WTC11 (cell line): Measurements from ENCODE around the gene ARMC2.

Experiments used
- CREB1 ChIP-seq: sonication (generic); formaldehyde crosslinking; IDR thresholded peaks from 2 replicates; pipeline ENCODE4 v1.8.0; 2023; ENCODE audit warnings: mild to moderate bottlenecking, missing genetic modification reagents
- FOXK1 ChIP-seq: sonication (generic); formaldehyde crosslinking; IDR thresholded peaks from 2 replicates; pipeline ENCODE4 v1.8.0; 2022; ENCODE audit warnings: mild to moderate bottlenecking, moderate library complexity, missing genetic modification reagents
- GABPB1 ChIP-seq: sonication (generic); formaldehyde crosslinking; IDR thresholded peaks from 2 replicates; pipeline ENCODE4 v1.8.1; 2023; ENCODE audit warnings: mild to moderate bottlenecking, missing genetic modification reagents
- MYBL2 ChIP-seq: sonication (generic); formaldehyde crosslinking; IDR thresholded peaks from 2 replicates; pipeline ENCODE4 v1.8.1; 2023; ENCODE audit warnings: mild to moderate bottlenecking, moderate library complexity, missing genetic modification reagents
- NR1H2 ChIP-seq: sonication (generic); formaldehyde crosslinking; IDR thresholded peaks from 2 replicates; pipeline ENCODE4 v1.9.0; 2021; ENCODE audit warnings: mild to moderate bottlenecking, moderate library complexity, missing genetic modification reagents
- ZNF416 ChIP-seq: fragments of 250-450 bp; sonication (Bioruptor Pico); IDR thresholded peaks from 2 replicates; pipeline ENCODE4 v1.9.0; 2021; ENCODE audit warnings: mild to moderate bottlenecking, inconsistent platforms
- TF ChIP-seq, protein P1 (sequence below): fragments of 200-600 bp; IDR thresholded peaks from 2 replicates; pipeline ENCODE4 v1.8.0; 2022; ENCODE audit warnings: antibody characterized with exemption
- TF ChIP-seq, protein P2 (sequence below): sonication (generic); formaldehyde crosslinking; IDR thresholded peaks from 2 replicates; pipeline ENCODE4 v1.8.0; 2022; ENCODE audit warnings: mild to moderate bottlenecking, missing genetic modification reagents
- TF ChIP-seq, protein P3 (sequence below): sonication (generic); formaldehyde crosslinking; IDR thresholded peaks from 2 replicates; pipeline ENCODE4 v1.8.1; 2022; ENCODE audit warnings: low read depth, missing genetic modification reagents, borderline replicate concordance
- TF ChIP-seq, protein P4 (sequence below): sonication (generic); formaldehyde crosslinking; IDR thresholded peaks from 2 replicates; pipeline ENCODE4 v1.8.1; 2023; ENCODE audit warnings: mild to moderate bottlenecking, moderate library complexity, missing genetic modification reagents

DNA sequence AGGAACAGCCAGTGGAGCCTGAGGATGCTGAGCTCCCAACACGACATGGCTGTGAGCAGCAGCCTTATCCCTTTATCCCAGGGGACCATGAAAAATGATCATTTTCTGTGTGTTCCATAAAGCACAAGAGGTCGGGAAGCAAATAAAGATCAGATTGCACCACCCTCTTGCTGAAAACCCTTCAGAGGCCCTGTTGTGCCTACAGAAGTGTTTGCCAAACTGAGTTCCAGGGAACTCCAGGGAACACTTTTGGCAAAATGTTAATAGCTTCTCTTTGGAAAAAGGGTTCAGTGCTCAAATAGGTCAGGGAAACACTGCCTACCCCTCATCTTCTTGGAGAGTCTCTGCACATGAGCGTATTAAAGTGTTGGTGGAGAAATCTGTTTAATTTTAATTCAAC is 24.4 kb downstream of the ARMC2 start:
- no peak for TF ChIP-seq MYBL2 (CRISPR knock-in tag)
- TF ChIP-seq, protein P1, sequence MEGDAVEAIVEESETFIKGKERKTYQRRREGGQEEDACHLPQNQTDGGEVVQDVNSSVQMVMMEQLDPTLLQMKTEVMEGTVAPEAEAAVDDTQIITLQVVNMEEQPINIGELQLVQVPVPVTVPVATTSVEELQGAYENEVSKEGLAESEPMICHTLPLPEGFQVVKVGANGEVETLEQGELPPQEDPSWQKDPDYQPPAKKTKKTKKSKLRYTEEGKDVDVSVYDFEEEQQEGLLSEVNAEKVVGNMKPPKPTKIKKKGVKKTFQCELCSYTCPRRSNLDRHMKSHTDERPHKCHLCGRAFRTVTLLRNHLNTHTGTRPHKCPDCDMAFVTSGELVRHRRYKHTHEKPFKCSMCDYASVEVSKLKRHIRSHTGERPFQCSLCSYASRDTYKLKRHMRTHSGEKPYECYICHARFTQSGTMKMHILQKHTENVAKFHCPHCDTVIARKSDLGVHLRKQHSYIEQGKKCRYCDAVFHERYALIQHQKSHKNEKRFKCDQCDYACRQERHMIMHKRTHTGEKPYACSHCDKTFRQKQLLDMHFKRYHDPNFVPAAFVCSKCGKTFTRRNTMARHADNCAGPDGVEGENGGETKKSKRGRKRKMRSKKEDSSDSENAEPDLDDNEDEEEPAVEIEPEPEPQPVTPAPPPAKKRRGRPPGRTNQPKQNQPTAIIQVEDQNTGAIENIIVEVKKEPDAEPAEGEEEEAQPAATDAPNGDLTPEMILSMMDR: no peak
- no peak for TF ChIP-seq FOXK1 (CRISPR knock-in tag)
- TF ChIP-seq, protein P2, sequence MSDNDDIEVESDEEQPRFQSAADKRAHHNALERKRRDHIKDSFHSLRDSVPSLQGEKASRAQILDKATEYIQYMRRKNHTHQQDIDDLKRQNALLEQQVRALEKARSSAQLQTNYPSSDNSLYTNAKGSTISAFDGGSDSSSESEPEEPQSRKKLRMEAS (CRISPR knock-in tag): no peak
- no peak for TF ChIP-seq CREB1
- TF ChIP-seq NR1H2 (CRISPR knock-in tag): no peak
- no peak for TF ChIP-seq ZNF416 (CRISPR knock-in tag)
- no peak for TF ChIP-seq GABPB1 (CRISPR knock-in tag)
- TF ChIP-seq, protein P3, sequence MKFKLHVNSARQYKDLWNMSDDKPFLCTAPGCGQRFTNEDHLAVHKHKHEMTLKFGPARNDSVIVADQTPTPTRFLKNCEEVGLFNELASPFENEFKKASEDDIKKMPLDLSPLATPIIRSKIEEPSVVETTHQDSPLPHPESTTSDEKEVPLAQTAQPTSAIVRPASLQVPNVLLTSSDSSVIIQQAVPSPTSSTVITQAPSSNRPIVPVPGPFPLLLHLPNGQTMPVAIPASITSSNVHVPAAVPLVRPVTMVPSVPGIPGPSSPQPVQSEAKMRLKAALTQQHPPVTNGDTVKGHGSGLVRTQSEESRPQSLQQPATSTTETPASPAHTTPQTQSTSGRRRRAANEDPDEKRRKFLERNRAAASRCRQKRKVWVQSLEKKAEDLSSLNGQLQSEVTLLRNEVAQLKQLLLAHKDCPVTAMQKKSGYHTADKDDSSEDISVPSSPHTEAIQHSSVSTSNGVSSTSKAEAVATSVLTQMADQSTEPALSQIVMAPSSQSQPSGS (CRISPR knock-in tag): no peak
- TF ChIP-seq, protein P4, sequence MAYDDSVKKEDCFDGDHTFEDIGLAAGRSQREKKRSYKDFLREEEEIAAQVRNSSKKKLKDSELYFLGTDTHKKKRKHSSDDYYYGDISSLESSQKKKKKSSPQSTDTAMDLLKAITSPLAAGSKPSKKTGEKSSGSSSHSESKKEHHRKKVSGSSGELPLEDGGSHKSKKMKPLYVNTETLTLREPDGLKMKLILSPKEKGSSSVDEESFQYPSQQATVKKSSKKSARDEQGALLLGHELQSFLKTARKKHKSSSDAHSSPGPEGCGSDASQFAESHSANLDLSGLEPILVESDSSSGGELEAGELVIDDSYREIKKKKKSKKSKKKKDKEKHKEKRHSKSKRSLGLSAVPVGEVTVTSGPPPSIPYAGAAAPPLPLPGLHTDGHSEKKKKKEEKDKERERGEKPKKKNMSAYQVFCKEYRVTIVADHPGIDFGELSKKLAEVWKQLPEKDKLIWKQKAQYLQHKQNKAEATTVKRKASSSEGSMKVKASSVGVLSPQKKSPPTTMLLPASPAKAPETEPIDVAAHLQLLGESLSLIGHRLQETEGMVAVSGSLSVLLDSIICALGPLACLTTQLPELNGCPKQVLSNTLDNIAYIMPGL (CRISPR knock-in tag): no peak
